IMR-90 (cell line): ENCODE measurements around the gene TAAR2.

Source experiments
- CTCF ChIP-seq: conservative IDR thresholded peaks from 2 replicates; pipeline ENCODE4 v1.5.1; 2012; ENCODE audit warnings: mild to moderate bottlenecking, low read depth, low read length, improper control_type of control experiment
- POLR2A ChIP-seq: IDR thresholded peaks from 2 replicates; pipeline ENCODE4 v1.6.1; 2012; ENCODE audit warnings: mild to moderate bottlenecking, low read depth, low read length

DNA sequence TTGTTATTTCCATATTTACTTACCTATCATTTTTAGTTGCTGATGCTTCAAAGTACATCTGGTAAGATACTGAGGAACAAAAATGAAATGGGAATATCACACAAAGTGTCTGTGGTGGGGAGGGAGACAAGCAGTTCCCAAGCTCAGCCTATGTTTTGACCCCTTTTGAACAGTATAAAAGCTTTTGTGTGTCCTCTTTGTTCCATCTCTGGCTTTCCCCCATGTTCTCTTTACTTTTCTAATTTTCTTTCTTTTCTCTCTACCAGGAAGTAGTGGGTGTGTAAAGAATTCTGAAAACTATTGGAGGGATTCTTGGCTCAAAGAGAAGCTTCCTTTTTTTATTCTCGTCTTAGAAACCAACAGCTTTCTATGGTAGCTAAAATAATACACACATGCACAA, 7.4 kb downstream of the TAAR2 start:
- TF ChIP-seq POLR2A = no peak
- no peak for TF ChIP-seq CTCF
